ENCODE results near the gene KCNQ1. TPM values are rescaled to one million over a fixed set of nuclear protein-coding genes. Genes with fewer than 3 reads are reported as not detected.

Gene KCNQ1
- total RNA-seq, 1 experiment from 2014 or later: 2.5 TPM

DNA sequence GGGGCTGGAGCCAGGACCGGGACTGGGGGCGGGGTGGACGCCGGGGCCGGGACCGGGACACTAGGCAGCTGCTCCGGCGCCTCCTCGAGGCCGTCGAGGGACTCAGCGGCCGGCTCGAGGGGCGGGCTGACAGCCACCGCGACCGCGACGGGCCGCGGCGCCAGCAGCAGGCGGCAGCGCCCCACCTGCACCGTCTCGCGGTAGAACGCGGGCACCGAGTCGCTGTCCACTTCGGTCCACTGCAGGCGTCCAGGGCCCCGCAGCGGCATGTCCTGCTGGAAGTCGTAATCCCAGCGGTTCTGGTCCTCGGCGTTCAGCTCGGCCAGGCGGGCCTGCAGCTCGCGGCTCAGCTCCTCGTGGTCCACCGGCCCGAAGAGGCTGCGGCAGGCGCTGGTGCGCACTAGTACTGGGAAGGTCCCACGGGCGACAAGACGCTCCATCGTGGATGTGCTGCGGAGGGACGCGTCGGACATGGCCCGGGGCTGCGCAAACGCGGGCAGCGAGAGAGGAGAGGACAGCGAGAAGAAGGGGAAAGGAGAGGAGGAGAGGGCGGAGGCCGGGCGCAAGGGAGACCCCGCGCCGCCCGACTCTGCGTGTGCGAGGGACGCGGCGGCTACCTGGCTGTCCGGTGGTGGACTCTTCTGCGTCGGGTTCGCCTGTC lies 440.3 kb downstream of the KCNQ1 start (continued):
- TF ChIP-seq ZNF671 (CRISPR knock-in tag; IDR thresholded peaks at IDR 0.05) (no peak), ZNF121 (CRISPR knock-in tag; IDR thresholded peaks at IDR 0.05) (no peak), ZNF263 (CRISPR knock-in tag; IDR thresholded peaks at IDR 0.05; ENCODE audit: low read depth) (peak; percentile 49; the same call in 1 of the 2 replicates), KAT7 (CRISPR knock-in tag; IDR thresholded peaks at IDR 0.05; ENCODE audit: borderline replicate concordance) (0 out of 2 replicates have a peak, but pooled peaks have one; percentile 39), ZBTB21 (CRISPR knock-in tag; IDR thresholded peaks at IDR 0.05; ENCODE audit: borderline replicate concordance) (0 out of 2 replicates have a peak, but pooled peaks have one; percentile 68), ZNF317 (CRISPR knock-in tag; IDR thresholded peaks at IDR 0.05; ENCODE audit: borderline replicate concordance, low read depth) (peak; percentile 34; the same call in 1 of the 2 replicates), ATF1 (CRISPR knock-in tag; IDR thresholded peaks at IDR 0.05) (no peak), ZNF416 (CRISPR knock-in tag; IDR thresholded peaks at IDR 0.05) (no peak), RELA (CRISPR knock-in tag; IDR thresholded peaks at IDR 0.05; ENCODE audit: borderline replicate concordance) (peak; percentile 94; the same call in 1 of the 2 replicates)
- TF ChIP-seq, protein P1, sequence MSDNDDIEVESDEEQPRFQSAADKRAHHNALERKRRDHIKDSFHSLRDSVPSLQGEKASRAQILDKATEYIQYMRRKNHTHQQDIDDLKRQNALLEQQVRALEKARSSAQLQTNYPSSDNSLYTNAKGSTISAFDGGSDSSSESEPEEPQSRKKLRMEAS (CRISPR knock-in tag; IDR thresholded peaks at IDR 0.05): peak; percentile 94
- TF ChIP-seq, protein P2, sequence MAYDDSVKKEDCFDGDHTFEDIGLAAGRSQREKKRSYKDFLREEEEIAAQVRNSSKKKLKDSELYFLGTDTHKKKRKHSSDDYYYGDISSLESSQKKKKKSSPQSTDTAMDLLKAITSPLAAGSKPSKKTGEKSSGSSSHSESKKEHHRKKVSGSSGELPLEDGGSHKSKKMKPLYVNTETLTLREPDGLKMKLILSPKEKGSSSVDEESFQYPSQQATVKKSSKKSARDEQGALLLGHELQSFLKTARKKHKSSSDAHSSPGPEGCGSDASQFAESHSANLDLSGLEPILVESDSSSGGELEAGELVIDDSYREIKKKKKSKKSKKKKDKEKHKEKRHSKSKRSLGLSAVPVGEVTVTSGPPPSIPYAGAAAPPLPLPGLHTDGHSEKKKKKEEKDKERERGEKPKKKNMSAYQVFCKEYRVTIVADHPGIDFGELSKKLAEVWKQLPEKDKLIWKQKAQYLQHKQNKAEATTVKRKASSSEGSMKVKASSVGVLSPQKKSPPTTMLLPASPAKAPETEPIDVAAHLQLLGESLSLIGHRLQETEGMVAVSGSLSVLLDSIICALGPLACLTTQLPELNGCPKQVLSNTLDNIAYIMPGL (CRISPR knock-in tag; IDR thresholded peaks at IDR 0.05): peak; percentile 92
- TF ChIP-seq, protein P3, sequence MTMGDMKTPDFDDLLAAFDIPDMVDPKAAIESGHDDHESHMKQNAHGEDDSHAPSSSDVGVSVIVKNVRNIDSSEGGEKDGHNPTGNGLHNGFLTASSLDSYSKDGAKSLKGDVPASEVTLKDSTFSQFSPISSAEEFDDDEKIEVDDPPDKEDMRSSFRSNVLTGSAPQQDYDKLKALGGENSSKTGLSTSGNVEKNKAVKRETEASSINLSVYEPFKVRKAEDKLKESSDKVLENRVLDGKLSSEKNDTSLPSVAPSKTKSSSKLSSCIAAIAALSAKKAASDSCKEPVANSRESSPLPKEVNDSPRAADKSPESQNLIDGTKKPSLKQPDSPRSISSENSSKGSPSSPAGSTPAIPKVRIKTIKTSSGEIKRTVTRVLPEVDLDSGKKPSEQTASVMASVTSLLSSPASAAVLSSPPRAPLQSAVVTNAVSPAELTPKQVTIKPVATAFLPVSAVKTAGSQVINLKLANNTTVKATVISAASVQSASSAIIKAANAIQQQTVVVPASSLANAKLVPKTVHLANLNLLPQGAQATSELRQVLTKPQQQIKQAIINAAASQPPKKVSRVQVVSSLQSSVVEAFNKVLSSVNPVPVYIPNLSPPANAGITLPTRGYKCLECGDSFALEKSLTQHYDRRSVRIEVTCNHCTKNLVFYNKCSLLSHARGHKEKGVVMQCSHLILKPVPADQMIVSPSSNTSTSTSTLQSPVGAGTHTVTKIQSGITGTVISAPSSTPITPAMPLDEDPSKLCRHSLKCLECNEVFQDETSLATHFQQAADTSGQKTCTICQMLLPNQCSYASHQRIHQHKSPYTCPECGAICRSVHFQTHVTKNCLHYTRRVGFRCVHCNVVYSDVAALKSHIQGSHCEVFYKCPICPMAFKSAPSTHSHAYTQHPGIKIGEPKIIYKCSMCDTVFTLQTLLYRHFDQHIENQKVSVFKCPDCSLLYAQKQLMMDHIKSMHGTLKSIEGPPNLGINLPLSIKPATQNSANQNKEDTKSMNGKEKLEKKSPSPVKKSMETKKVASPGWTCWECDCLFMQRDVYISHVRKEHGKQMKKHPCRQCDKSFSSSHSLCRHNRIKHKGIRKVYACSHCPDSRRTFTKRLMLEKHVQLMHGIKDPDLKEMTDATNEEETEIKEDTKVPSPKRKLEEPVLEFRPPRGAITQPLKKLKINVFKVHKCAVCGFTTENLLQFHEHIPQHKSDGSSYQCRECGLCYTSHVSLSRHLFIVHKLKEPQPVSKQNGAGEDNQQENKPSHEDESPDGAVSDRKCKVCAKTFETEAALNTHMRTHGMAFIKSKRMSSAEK (CRISPR knock-in tag; IDR thresholded peaks at IDR 0.05; ENCODE audit: borderline replicate concordance): no peak
- TF ChIP-seq, protein P4, sequence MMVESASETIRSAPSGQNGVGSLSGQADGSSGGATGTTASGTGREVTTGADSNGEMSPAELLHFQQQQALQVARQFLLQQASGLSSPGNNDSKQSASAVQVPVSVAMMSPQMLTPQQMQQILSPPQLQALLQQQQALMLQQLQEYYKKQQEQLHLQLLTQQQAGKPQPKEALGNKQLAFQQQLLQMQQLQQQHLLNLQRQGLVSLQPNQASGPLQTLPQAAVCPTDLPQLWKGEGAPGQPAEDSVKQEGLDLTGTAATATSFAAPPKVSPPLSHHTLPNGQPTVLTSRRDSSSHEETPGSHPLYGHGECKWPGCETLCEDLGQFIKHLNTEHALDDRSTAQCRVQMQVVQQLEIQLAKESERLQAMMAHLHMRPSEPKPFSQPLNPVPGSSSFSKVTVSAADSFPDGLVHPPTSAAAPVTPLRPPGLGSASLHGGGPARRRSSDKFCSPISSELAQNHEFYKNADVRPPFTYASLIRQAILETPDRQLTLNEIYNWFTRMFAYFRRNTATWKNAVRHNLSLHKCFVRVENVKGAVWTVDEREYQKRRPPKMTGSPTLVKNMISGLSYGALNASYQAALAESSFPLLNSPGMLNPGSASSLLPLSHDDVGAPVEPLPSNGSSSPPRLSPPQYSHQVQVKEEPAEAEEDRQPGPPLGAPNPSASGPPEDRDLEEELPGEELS (CRISPR knock-in tag; IDR thresholded peaks at IDR 0.05): peak; percentile 77; the same call in 1 of the 2 replicates
- TF ChIP-seq, protein P5, sequence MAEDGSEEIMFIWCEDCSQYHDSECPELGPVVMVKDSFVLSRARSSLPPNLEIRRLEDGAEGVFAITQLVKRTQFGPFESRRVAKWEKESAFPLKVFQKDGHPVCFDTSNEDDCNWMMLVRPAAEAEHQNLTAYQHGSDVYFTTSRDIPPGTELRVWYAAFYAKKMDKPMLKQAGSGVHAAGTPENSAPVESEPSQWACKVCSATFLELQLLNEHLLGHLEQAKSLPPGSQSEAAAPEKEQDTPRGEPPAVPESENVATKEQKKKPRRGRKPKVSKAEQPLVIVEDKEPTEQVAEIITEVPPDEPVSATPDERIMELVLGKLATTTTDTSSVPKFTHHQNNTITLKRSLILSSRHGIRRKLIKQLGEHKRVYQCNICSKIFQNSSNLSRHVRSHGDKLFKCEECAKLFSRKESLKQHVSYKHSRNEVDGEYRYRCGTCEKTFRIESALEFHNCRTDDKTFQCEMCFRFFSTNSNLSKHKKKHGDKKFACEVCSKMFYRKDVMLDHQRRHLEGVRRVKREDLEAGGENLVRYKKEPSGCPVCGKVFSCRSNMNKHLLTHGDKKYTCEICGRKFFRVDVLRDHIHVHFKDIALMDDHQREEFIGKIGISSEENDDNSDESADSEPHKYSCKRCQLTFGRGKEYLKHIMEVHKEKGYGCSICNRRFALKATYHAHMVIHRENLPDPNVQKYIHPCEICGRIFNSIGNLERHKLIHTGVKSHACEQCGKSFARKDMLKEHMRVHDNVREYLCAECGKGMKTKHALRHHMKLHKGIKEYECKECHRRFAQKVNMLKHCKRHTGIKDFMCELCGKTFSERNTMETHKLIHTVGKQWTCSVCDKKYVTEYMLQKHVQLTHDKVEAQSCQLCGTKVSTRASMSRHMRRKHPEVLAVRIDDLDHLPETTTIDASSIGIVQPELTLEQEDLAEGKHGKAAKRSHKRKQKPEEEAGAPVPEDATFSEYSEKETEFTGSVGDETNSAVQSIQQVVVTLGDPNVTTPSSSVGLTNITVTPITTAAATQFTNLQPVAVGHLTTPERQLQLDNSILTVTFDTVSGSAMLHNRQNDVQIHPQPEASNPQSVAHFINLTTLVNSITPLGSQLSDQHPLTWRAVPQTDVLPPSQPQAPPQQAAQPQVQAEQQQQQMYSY (CRISPR knock-in tag; IDR thresholded peaks at IDR 0.05): no peak
- TF ChIP-seq, protein P6, sequence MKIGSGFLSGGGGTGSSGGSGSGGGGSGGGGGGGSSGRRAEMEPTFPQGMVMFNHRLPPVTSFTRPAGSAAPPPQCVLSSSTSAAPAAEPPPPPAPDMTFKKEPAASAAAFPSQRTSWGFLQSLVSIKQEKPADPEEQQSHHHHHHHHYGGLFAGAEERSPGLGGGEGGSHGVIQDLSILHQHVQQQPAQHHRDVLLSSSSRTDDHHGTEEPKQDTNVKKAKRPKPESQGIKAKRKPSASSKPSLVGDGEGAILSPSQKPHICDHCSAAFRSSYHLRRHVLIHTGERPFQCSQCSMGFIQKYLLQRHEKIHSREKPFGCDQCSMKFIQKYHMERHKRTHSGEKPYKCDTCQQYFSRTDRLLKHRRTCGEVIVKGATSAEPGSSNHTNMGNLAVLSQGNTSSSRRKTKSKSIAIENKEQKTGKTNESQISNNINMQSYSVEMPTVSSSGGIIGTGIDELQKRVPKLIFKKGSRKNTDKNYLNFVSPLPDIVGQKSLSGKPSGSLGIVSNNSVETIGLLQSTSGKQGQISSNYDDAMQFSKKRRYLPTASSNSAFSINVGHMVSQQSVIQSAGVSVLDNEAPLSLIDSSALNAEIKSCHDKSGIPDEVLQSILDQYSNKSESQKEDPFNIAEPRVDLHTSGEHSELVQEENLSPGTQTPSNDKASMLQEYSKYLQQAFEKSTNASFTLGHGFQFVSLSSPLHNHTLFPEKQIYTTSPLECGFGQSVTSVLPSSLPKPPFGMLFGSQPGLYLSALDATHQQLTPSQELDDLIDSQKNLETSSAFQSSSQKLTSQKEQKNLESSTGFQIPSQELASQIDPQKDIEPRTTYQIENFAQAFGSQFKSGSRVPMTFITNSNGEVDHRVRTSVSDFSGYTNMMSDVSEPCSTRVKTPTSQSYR (CRISPR knock-in tag; IDR thresholded peaks at IDR 0.05): no peak
- TF ChIP-seq, protein P7, sequence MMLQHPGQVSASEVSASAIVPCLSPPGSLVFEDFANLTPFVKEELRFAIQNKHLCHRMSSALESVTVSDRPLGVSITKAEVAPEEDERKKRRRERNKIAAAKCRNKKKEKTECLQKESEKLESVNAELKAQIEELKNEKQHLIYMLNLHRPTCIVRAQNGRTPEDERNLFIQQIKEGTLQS (CRISPR knock-in tag; conservative IDR thresholded peaks at IDR 0.05): no peak; the same call in 1 of the 2 replicates
- TF ChIP-seq, protein P8, sequence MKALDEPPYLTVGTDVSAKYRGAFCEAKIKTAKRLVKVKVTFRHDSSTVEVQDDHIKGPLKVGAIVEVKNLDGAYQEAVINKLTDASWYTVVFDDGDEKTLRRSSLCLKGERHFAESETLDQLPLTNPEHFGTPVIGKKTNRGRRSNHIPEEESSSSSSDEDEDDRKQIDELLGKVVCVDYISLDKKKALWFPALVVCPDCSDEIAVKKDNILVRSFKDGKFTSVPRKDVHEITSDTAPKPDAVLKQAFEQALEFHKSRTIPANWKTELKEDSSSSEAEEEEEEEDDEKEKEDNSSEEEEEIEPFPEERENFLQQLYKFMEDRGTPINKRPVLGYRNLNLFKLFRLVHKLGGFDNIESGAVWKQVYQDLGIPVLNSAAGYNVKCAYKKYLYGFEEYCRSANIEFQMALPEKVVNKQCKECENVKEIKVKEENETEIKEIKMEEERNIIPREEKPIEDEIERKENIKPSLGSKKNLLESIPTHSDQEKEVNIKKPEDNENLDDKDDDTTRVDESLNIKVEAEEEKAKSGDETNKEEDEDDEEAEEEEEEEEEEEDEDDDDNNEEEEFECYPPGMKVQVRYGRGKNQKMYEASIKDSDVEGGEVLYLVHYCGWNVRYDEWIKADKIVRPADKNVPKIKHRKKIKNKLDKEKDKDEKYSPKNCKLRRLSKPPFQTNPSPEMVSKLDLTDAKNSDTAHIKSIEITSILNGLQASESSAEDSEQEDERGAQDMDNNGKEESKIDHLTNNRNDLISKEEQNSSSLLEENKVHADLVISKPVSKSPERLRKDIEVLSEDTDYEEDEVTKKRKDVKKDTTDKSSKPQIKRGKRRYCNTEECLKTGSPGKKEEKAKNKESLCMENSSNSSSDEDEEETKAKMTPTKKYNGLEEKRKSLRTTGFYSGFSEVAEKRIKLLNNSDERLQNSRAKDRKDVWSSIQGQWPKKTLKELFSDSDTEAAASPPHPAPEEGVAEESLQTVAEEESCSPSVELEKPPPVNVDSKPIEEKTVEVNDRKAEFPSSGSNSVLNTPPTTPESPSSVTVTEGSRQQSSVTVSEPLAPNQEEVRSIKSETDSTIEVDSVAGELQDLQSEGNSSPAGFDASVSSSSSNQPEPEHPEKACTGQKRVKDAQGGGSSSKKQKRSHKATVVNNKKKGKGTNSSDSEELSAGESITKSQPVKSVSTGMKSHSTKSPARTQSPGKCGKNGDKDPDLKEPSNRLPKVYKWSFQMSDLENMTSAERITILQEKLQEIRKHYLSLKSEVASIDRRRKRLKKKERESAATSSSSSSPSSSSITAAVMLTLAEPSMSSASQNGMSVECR (CRISPR knock-in tag; IDR thresholded peaks at IDR 0.05; ENCODE audit: borderline replicate concordance): peak; percentile 91

All from WTC11 (cell line).